GM12878 (cell line): ENCODE results near the gene ACSL4. TPM values are rescaled to one million over a fixed set of nuclear protein-coding genes. Genes with fewer than 3 reads are reported as not detected.

Experiments used
- ATAC-seq: fragments of 200-7000 bp; cut with Tn5 transposase; 3 replicates; pipeline ENCODE4 v1.9.1; 2020; ENCODE audit warnings: mild to moderate bottlenecking, moderate library complexity
- BruUV-seq: library from RNA; stranded (reverse); fragments of 400-500 nt; replicated peaks from 2 replicates; lab custom pipeline; 2021; lab: Mats Ljungman, UMichigan
- CTCF ChIA-PET: fragments of 300-600 bp; sonication (Branson Sonifier 250); formaldehyde crosslinking; extraction: SDS; loops from one replicate; lab custom pipeline; 2021; ENCODE audit warnings: inconsistent platforms; lab: Yijun Ruan, JAX
- POLR2A ChIA-PET: fragments of 350-600 bp; formaldehyde crosslinking; extraction: SDS; loops from one replicate; lab custom pipeline; 2021; ENCODE audit warnings: inconsistent platforms; lab: Charles Lee
- RAD21 ChIA-PET: fragments of 300-600 bp; sonication (Branson Sonifier 250); formaldehyde crosslinking; loops from one replicate; lab custom pipeline; 2023; ENCODE audit warnings: antibody characterized with exemption; ENCODE audit not compliant: unreplicated experiment; lab: Charles Lee
- SMC1A ChIA-PET: fragments of 300-600 bp; sonication (Branson Sonifier 250); formaldehyde crosslinking; loops from one replicate; lab custom pipeline; 2023; ENCODE audit not compliant: unreplicated experiment, uncharacterized antibody; lab: Charles Lee
- DNase-seq: peaks from one replicate; pipeline ENCODE4 v3.0.0-alpha.2; 2011; ENCODE audit warnings: low read depth, low spot score
- FAIRE-seq: peaks from 3 replicates; lab custom pipeline; 2011; peaks lifted over from hg19 to GRCh38; lab: Jason Lieb, UNC
- H2AFZ ChIP-seq: 2 replicates; pipeline ENCODE4 v1.6.0; 2011; ENCODE audit warnings: low read depth, low read length, control low read depth; ENCODE audit not compliant: control insufficient read depth
- H3K27ac ChIP-seq: 2 replicates; pipeline ENCODE4 v1.5.1; 2011; ENCODE audit warnings: control low read depth; ENCODE audit not compliant: control insufficient read depth, insufficient read depth
- H3K27me3 ChIP-seq, 2 experiments: replicated peaks in 1 of 2; 2 replicates each; pipeline versions ENCODE4 v1.6.0 to v1.6.1; 2011; ENCODE audit warnings: low read length in 1 of 2; ENCODE audit not compliant: control insufficient read depth in 2 of 2, insufficient read depth in 2 of 2
- H3K36me3 ChIP-seq, 2 experiments: 2 replicates each; pipeline ENCODE4 v1.5.1; 2011; ENCODE audit warnings: low read length in 1 of 2; ENCODE audit not compliant: control insufficient read depth in 2 of 2, insufficient read depth in 2 of 2
- H3K4me1 ChIP-seq: 2 replicates; pipeline ENCODE4 v1.6.1; 2011; ENCODE audit warnings: mild to moderate bottlenecking, low read length, moderate library complexity, mixed read lengths; ENCODE audit not compliant: control insufficient read depth, insufficient read depth
- H3K4me2 ChIP-seq: 2 replicates; pipeline ENCODE4 v1.6.0; 2011; ENCODE audit warnings: control low read depth; ENCODE audit not compliant: control insufficient read depth, insufficient read depth
- H3K4me3 ChIP-seq: fragments of 200-600 bp; sonication (generic); 2 replicates; pipeline ENCODE4 v1.5.1; 2016
- H3K79me2 ChIP-seq: 2 replicates; pipeline ENCODE4 v1.6.0; 2011; ENCODE audit warnings: low read length; ENCODE audit not compliant: control insufficient read depth, insufficient read depth
- H3K9ac ChIP-seq: 2 replicates; pipeline ENCODE4 v1.8.0; 2011; ENCODE audit warnings: low read length, control low read depth, mixed read lengths; ENCODE audit not compliant: control insufficient read depth, insufficient read depth
- H3K9me3 ChIP-seq: replicated peaks from 3 replicates; pipeline ENCODE4 v1.5.1; 2011; ENCODE audit warnings: mild to moderate bottlenecking, low read length; ENCODE audit not compliant: control insufficient read depth, insufficient read depth
- H4K20me1 ChIP-seq: 2 replicates; pipeline ENCODE4 v1.6.0; 2011; ENCODE audit not compliant: control insufficient read depth, insufficient read depth
- ATF7 ChIP-seq: fragments of 450-650 bp; IDR thresholded peaks from 2 replicates; pipeline ENCODE4 v1.6.1; 2016; ENCODE audit warnings: low read depth, mild to moderate bottlenecking
- BHLHE40 ChIP-seq, 2 experiments: fragments of 450-650 bp in 1 of 2; IDR thresholded peaks; 2 replicates each; pipeline ENCODE4 v1.6.1; 2011 to 2017; ENCODE audit warnings: low read depth in 2 of 2, borderline replicate concordance in 1 of 2, improper control_type of control experiment in 1 of 2, low read length in 1 of 2, mild to moderate bottlenecking in 1 of 2
- CBX3 ChIP-seq: fragments of 200-600 bp; sonication (generic); IDR thresholded peaks from 2 replicates; pipeline ENCODE4 v1.6.1; 2016; ENCODE audit warnings: low read depth, borderline replicate concordance
- HCFC1 ChIP-seq: fragments of 150-350 bp; IDR thresholded peaks from 2 replicates; pipeline ENCODE4 v1.6.1; 2014; ENCODE audit warnings: low read length
- KLF5 ChIP-seq: fragments of 450-650 bp; IDR thresholded peaks from 2 replicates; pipeline ENCODE4 v1.6.1; 2014; ENCODE audit warnings: mild to moderate bottlenecking; ENCODE audit not compliant: partially characterized antibody
- STAT3 ChIP-seq: IDR thresholded peaks from 2 replicates; pipeline ENCODE4 v1.6.1; 2011; ENCODE audit warnings: low read depth, low read length, improper control_type of control experiment
- USF2 ChIP-seq: IDR thresholded peaks from 2 replicates; pipeline ENCODE4 v1.6.1; 2011; ENCODE audit warnings: low read depth, low read length, improper control_type of control experiment, borderline replicate concordance
- WGBS: methylation state at CpG from one replicate; pipeline ENCODE4 v1.1.6; 2016; ENCODE audit warnings: low lambda C conversion rate; ENCODE audit not compliant: insufficient replicate concordance, insufficient coverage; ENCODE audit errors: missing lambda C conversion rate; 5-methylcytosine and 5-hydroxymethylcytosine counted together
- in situ Hi-C: fragments of 300-500 bp; cut with MboI; formaldehyde crosslinking; loops from 9 replicates; pipeline ENCODE4 v1.14.3; 2018; ENCODE audit warnings: mixed read lengths
- intact Hi-C: fragments of 100-400 bp; cut with micrococcal nuclease; formaldehyde crosslinking; loops from one replicate; pipeline ENCODE4 v1.14.2; 2022; ENCODE audit not compliant: unreplicated experiment
- polyA plus RNA-seq, 11 experiments: library from polyadenylated mRNA; depleted of rRNA in 4 of 11; unstranded in 6 of 11; stranded (reverse) in 5 of 11; fragments of >200 nt; fragmentation: Nextera tagmentation in 4 of 11; fragmentation: Illumina TruSeq in 1 of 11; extraction: Ambion mirVana in 4 of 11; extraction: Trizol in 1 of 11; gene quantifications; 1 replicate in 1 of 11; 2 replicates in 10 of 11; pipeline versions ENCODE4 v1.2.1 to v1.2.3, GENCODE V29; 2011 to 2016; ENCODE audit warnings: inconsistent platforms in 2 of 11, missing spikeins in 2 of 11, low read depth in 1 of 11
- total RNA-seq, 4 experiments: library from RNA; depleted of rRNA in 3 of 4; stranded (reverse); fragments of >200 nt in 3 of 4; fragmentation: Illumina TruSeq in 1 of 4; extraction: Trizol in 1 of 4; gene quantifications; 2 replicates each; pipeline versions ENCODE4 v1.2.1 to v1.2.3, GENCODE V29; 2013 to 2021

The ACSL4 gene
- total and polyA plus RNA-seq, 10 of the 15 experiments (the other 5 are each of a cell fraction or from before 2014, with no cell fraction given), result 20.7 to 66.6 (median 45.4) TPM

GRCh38 chrX:109760209-109760921 is 27.3 kb upstream of the ACSL4 start:
- RAD21 ChIA-PET, result interaction anchor here (0.7 to 2.1 kb wide), 2 partner anchors 14 to 96 kb away, joined by 3 to 5 read pairs; no protein-coding TSS in a partner anchor
- SMC1A ChIA-PET, result interaction anchor here (0.8 to 3.7 kb wide), 5 partner anchors 8 to 80 kb away, joined by 3 to 12 read pairs (median 3); no protein-coding TSS in a partner anchor
- in situ Hi-C loops (no loop called here), intact Hi-C loops (no loop called here)
- TF ChIP-seq BHLHE40 (IDR thresholded peaks at IDR 0.05; ENCODE audit: borderline replicate concordance in 1 of 2, low read depth in 2 of 2, low read length in 1 of 2) (no peak), KLF5 (no peak), CBX3 (no peak), HCFC1 (no peak), USF2 (no peak), STAT3 (no peak), ATF7 (no peak)
- no peak overlapping the region for H2AFZ ChIP-seq
- POLR2A ChIA-PET, result interaction anchor here (1.3 kb wide), 1 partner anchor 21 kb away, joined by 7 read pairs; no protein-coding TSS in a partner anchor
- H3K4me2 ChIP-seq, result no peak overlapping the region
- CTCF ChIA-PET, result interaction anchor here (0.8 to 1.3 kb wide), 4 partner anchors 12 to 299 kb away, joined by 3 to 4 read pairs (median 4); no protein-coding TSS in a partner anchor
- DNase-seq (no peak), FAIRE-seq (no peak), ATAC-seq (no peak)
- 38% methylated on average over 5 of the region's 5 CpGs for WGBS
- BruUV-seq, result no TSS peak
- no peaks in the 10 kb centered on the region for H4K20me1 ChIP-seq
- no peaks in the 10 kb centered on the region; the same call in 2 of the 3 replicates for H3K9me3 ChIP-seq
- H3K79me2 ChIP-seq, result no peaks in the 10 kb centered on the region
- no peak overlapping the region for H3K27ac ChIP-seq
- no peak overlapping the region for H3K9ac ChIP-seq
- no peak overlapping the region for H3K4me3 ChIP-seq
- no peaks in the 10 kb centered on the region; a peak in 1 of 4 replicates for H3K27me3 ChIP-seq
- no peaks in the 10 kb centered on the region for H3K4me1 ChIP-seq
- H3K36me3 ChIP-seq, result no peaks in the 10 kb centered on the region
